GM23248 (cell line): ENCODE results near the gene FAM221B.

Experiments used
- EZH2 ChIP-seq: fragments of 200-600 bp; sonication (generic); IDR thresholded peaks from 2 replicates; pipeline ENCODE4 v1.6.1; 2018; ENCODE audit warnings: antibody characterized with exemption, mild to moderate bottlenecking; ENCODE audit not compliant: insufficient read depth, poor library complexity, severe bottlenecking
- EZH2phosphoT487 ChIP-seq: fragments of 200-600 bp; sonication (generic); IDR thresholded peaks from 2 replicates; pipeline ENCODE4 v1.6.1; 2018; ENCODE audit warnings: antibody characterized with exemption, moderate library complexity, mild to moderate bottlenecking, low read depth; ENCODE audit not compliant: insufficient read depth

- TF ChIP-seq EZH2: no peak
- TF ChIP-seq EZH2phosphoT487: no peak
Measured at GRCh38 chr9:35856206-35856605, 27.7 kb upstream of the FAM221B start.
